ENCODE measurements around the gene FGFR1OP2. TPM values are rescaled to one million over a fixed set of nuclear protein-coding genes. Genes with fewer than 3 reads are reported as not detected.

The FGFR1OP2 gene
- total RNA-seq, 6 experiments from 2014 or later = 37.0 to 44.2 (median 39.5) TPM

DNA sequence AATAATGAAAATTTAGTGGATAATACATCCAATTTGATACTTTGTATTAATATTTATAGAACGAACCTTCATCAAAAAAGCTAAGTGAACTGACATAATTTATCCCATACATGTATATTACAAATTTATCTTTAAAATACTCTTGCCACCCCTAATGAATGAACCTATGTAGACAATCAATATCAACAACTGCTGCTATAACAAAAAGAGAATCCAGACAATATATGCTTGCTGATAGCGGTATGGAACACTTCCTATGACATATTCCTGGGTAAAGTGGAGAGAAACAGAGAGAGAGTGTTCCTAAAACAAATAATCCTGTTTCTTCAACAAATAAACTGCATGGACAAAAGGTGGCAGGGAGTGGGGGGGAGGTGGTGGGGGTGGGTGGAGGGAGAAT, 44.6 kb downstream of the FGFR1OP2 start:
- H3K9me3 Mint-ChIP-seq = no peaks in the 10 kb centered on the region
- no peak overlapping the region for H3K27ac Mint-ChIP-seq
- peaks cover 8% of the 10 kb centered on the region for H3K4me1 Mint-ChIP-seq (ENCODE audit: low read depth)
- peaks cover 1% of the 10 kb centered on the region; the same call in 1 of the 2 replicates for H3K27me3 Mint-ChIP-seq (ENCODE audit: insufficient read depth)
- no peak for DNase-seq
- H3K36me3 Mint-ChIP-seq (ENCODE audit: low read depth) = peaks cover 32% of the 10 kb centered on the region
- H3K4me3 Mint-ChIP-seq = no peak overlapping the region
- TF ChIP-seq, protein P1, sequence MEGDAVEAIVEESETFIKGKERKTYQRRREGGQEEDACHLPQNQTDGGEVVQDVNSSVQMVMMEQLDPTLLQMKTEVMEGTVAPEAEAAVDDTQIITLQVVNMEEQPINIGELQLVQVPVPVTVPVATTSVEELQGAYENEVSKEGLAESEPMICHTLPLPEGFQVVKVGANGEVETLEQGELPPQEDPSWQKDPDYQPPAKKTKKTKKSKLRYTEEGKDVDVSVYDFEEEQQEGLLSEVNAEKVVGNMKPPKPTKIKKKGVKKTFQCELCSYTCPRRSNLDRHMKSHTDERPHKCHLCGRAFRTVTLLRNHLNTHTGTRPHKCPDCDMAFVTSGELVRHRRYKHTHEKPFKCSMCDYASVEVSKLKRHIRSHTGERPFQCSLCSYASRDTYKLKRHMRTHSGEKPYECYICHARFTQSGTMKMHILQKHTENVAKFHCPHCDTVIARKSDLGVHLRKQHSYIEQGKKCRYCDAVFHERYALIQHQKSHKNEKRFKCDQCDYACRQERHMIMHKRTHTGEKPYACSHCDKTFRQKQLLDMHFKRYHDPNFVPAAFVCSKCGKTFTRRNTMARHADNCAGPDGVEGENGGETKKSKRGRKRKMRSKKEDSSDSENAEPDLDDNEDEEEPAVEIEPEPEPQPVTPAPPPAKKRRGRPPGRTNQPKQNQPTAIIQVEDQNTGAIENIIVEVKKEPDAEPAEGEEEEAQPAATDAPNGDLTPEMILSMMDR (IDR thresholded peaks at IDR 0.05) = no peak

DNA sequence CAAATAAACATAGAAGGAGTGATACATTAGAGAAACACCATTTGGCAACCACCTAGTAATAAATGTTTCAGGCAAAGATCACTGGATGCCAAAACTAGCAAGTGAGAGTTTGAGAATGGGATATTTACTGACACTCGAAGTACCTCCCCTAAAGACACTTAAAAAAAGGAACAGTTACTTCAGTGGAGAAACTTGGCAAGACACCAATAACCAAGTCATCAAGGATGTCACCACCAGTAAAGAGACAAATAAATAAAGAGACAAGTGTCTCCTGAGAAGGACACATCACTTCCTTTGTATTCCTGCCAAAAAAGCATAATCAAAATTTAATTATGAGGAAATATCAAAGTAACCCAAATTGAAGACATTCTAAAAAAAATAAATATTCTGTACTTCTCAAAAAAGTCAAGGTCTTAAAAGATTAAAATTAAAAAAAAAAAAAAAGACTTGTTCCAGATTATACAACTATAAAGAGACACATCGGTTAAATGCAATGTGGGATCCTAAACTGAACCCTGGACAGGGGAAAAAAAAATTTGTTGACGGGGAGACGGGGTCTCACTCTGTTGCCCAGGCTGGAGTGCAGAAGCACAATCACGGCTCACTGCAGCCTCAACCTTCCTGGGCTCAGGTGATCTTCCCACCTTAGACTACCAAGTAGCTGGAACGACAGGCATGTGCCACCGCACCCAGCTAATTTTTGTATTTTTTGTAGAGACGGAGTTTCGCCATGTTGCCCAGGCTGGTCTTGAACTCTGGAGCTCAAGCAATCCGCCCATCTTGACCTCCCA, 49.6 kb downstream of the FGFR1OP2 start:
- peak; percentile 55 for DNase-seq
- H3K4me1 Mint-ChIP-seq (ENCODE audit: low read depth) = peaks cover 9% of the 10 kb centered on the region
- H3K27ac Mint-ChIP-seq = 0 out of 2 replicates have a peak overlapping the region, but pooled peaks have one; percentile 7
- peaks cover 1% of the 10 kb centered on the region; the same call in 1 of the 2 replicates for H3K27me3 Mint-ChIP-seq (ENCODE audit: insufficient read depth)
- H3K9me3 Mint-ChIP-seq = no peaks in the 10 kb centered on the region
- TF ChIP-seq, protein P1 (IDR thresholded peaks at IDR 0.05) = no peak
- H3K36me3 Mint-ChIP-seq (ENCODE audit: low read depth) = peaks cover 30% of the 10 kb centered on the region
- no peak overlapping the region for H3K4me3 Mint-ChIP-seq

DNA sequence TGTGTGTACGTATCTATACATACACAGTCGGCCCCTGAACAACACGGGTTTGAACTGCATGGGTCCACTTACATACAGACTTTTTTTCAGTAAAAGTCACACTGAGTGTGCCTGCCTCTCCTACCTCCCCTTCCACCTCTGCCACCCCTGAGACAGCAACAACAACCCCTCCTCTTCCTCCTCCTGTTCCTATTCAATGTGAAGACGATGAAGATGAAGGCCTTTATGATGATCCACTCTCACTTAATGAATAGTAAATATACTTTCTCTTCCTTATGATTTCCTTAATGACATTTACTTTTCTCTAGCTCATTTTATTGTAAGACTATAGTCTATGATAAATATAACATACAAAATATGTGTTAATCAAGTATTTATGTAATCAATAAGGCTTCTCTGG, 50.4 kb downstream of the FGFR1OP2 start:
- H3K4me3 Mint-ChIP-seq = no peak overlapping the region
- TF ChIP-seq, protein P1 (IDR thresholded peaks at IDR 0.05) = no peak

DNA sequence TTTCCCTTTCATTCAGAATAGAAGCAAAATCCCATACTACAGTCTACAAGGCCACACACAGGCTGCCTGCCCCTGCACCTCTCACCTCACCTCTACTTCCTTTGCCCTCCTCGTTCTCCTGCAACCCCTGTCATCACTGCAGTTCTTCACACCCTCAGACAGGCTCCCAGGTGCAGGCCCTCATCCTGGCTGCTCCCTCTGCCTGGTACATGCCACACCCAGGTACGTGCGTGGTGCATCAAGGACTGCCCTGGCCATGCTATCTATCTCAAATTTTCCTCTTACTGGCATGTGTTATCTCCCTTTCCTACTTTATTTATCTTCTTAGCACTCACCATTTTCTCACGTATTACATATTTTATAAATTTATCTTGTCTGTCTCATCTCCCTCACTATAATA, 51.6 kb downstream of the FGFR1OP2 start:
- peaks cover 9% of the 10 kb centered on the region for H3K4me1 Mint-ChIP-seq (ENCODE audit: low read depth)
- no peak for DNase-seq
- H3K27me3 Mint-ChIP-seq (ENCODE audit: insufficient read depth) = peaks cover 1% of the 10 kb centered on the region; the same call in 1 of the 2 replicates
- TF ChIP-seq, protein P1 (IDR thresholded peaks at IDR 0.05) = no peak
- H3K36me3 Mint-ChIP-seq (ENCODE audit: low read depth) = peaks cover 25% of the 10 kb centered on the region
- no peak overlapping the region for H3K4me3 Mint-ChIP-seq
- H3K9me3 Mint-ChIP-seq = no peaks in the 10 kb centered on the region
- H3K27ac Mint-ChIP-seq = no peak overlapping the region

More for the DNA sequence above, 50.4 kb downstream of the FGFR1OP2 start:
- no peaks in the 10 kb centered on the region for H3K9me3 Mint-ChIP-seq
- H3K27me3 Mint-ChIP-seq (ENCODE audit: insufficient read depth) = peaks cover 1% of the 10 kb centered on the region; the same call in 1 of the 2 replicates
- no peak overlapping the region for H3K27ac Mint-ChIP-seq
- DNase-seq = no peak
- peaks cover 27% of the 10 kb centered on the region for H3K36me3 Mint-ChIP-seq (ENCODE audit: low read depth)
- peaks cover 9% of the 10 kb centered on the region for H3K4me1 Mint-ChIP-seq (ENCODE audit: low read depth)

DNA sequence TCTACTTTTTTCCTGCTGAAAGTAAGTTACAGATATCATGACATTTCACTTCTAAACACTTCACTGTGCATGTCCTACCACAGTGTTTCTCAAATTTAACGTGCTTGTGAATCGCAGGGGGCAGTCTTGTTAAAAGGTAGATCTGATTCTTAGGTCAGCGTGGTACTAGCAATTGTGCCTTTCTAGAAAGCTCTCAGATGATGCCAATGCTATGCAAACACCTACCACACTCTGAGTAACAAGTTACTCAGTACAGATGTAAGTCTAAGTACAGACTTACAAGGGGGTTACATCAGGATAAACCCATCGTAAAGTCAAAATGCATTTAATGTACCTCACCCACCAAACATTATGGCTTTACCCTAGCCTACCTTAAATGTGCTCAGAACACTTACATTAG, 53.6 kb downstream of the FGFR1OP2 start:
- Mint-ChIP-seq H3K27ac (no peak overlapping the region), H3K4me1 (ENCODE audit: low read depth) (peaks cover 9% of the 10 kb centered on the region), H3K9me3 (no peaks in the 10 kb centered on the region), H3K27me3 (ENCODE audit: insufficient read depth) (no peaks in the 10 kb centered on the region), H3K36me3 (ENCODE audit: low read depth) (peaks cover 17% of the 10 kb centered on the region), H3K4me3 (no peak overlapping the region)
- TF ChIP-seq, protein P1 (IDR thresholded peaks at IDR 0.05) = no peak
- no peak for DNase-seq
